CD4-positive, alpha-beta T cell treated with Interleukin-4 for 1 hour (primary cell): Measurements from ENCODE around the gene NPHS1.
A peak's percentile ranks its signal among the peaks of the same experiment; 100 is the strongest.
"Not testable (repeated sequence)": the region's sequence is repeated elsewhere in the genome, so short reads cannot be mapped to it uniquely, and the experiment has no call there.

ENCODE experiments used
- DNase-seq, 2 donors: peaks; one replicate each; pipeline ENCODE4 v3.0.0-alpha.2; 2020 to 2022

NPHS1 gene

DNA sequence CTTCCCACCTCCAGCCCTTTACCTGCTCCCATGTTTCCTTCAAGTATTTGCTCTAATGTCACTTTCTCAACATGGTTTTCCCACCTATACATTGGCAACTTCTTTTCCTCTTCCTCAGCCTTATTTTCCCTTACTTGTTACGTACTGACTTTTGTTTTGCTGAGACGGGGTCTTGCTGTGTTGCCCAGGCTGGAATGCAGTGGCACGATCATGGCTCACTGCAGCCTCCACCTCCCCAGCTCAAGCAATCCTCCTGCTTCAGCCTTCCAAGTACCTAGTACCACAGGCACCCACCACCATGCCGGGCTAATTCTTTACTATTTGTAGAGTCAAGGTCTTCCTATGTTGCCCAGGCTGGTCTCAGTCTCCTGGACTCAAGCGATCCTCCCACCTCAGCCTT, 44.7 kb downstream of the NPHS1 start:
- no peak for DNase-seq

DNA sequence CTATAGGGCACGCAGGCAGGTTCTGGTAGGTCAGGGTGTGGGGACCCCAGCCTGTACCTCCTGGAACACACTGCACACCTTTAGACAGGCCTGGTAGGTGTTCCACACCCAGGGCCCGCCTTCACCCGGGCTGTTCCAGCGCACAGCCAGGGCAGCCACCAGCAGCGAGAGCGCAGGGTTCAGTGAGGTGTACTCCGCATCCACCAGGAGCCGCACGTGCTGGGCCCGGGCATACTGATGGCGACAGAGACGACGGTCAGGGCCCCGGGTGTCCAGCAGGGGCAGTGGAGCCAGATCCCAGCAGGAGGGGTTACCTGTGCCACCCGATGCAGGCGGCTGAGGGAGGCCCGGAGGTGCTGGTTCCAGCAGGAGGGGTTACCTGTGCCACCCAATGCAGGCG, 45.7 kb downstream of the NPHS1 start:
- no peak for DNase-seq

DNA sequence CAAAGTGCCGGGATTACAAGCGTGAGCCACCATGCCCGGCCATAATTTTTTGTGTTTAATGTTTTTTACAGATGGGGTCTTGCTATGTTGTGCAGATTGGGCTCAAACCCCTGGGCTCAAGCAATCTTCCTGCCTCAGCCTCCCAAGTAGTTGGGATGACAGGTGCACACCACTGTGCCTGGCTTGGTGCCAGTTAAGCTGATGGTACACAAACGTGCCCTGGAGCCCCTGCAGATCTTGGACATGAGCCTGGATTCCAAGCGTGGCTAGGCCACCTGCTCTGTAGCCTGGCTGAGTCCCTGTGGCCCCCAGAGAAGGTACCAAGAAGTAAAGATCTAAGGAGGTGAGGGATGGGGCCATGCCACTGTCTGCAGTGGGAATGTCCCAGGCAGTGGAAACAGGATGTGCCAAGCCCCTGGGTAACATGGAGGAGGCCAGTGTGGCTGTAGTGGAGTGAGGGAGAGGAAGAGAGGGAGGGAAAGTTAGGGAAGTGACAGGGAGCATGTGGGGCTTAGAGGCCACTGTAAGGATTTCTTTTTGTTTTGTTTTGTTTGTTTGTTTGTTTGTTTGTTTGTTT, 46.7 kb downstream of the NPHS1 start:
- DNase-seq, result no peak

- no peak for DNase-seq
Observed at GRCh38 chr19:35801828-35802227, 50.5 kb downstream of the NPHS1 start.

GRCh38 chr19:35797663-35798062, 54.6 kb downstream of the NPHS1 start:
- DNase-seq, result no peak

DNA sequence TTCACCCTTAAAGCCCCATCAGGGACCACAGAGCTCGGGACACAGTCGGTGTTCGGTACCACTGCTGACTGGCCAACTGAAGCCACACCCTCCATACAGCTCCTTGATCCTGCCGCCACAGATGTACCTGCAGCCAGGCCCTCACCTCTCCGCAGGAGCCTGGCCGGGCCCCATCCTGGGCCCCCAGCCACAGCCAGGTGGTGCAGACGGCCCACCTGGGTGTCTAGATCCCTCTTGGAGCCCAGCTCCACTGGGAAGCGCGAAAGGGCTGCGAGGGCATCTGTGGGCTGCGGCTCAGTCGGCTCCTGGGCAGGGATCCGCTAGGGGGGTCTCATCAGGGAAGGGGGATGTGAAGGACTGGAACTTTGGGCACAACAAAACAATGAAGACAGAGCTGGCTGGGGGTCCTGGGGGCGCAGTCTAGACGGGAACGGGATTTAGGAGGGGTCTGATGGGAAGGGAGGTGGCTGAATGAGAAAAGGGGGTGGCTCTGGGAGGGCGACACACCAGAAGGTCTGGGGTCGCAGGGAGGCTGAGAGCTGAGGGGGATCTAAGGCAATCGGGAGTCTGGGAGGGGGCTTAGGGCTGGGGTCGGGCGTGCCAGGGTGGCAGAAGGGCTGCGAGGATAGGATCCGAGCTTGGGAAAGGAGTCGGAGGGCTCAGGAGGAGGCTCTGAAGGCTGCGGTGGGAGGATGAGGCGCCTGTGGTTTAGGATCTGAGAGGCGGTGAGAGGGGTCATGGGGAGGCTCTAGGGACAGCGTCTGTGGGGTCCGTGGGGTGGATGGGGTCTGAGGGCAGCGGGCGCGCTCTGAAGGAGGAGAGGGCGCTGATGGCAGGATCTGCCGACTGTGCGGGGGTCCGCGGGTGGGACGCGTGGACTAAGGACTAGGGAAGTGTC, 55.4 kb downstream of the NPHS1 start:
- no peak for DNase-seq

GRCh38 chr19:35795564-35795963, 56.7 kb downstream of the NPHS1 start:
- not testable (repeated sequence) for DNase-seq

DNA sequence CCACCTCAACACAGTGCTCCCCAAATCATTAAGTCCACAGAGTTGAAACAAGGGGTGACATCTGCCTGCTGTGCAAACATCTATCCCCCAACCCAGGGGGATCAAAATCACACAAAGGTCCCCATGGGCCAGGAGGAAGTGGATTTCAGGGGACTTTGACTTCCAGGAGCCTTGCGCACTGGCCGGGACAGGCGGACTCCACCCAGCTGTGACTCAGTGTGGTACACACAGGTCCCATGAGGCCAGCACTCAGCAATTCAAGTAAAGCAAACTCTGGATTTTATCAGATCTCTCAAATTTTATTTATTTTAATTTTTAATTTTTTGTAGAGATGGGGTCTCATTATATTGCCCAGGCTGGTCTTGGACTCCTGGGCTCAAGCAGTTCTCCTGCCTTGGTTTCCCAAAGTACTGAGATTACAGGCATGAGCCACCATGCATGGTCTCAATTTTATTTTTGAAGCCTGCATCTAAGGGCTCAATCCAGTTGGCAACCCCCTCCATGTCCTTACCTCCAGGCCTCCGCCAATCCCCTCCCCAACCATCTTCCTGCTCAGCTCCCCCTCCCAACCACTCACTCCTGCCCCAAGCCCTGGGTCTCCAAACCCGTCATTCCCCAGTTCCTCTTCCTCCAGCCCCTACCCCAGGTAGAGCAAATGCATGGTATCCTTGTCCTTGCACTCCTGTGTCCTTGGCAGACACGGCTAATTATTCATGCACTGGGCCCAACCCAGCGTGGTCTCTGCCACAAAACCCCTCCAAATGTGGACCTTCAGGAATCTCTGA, 58.7 kb downstream of the NPHS1 start:
- DNase-seq, result no peak

DNA sequence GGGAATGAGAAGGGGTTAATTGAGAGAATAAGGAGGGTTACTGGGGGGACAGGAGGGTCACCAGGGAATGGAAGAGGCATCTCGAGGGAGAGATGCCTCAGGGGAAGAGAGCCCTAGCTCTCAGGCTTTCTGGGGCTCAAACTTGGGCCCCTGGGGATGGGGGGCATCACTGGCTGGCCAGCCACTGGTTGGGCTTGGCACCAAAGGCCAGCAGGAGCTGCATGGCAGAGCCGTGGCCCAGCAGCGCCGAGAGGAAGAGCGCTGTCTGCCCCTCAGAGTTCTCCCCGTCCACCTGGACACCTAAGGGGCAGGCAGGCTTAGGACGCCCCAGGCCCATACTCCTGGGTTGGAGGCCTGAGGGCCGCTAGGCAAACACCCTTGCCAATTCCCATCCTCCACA, 59.4 kb downstream of the NPHS1 start:
- no peak for DNase-seq

DNA sequence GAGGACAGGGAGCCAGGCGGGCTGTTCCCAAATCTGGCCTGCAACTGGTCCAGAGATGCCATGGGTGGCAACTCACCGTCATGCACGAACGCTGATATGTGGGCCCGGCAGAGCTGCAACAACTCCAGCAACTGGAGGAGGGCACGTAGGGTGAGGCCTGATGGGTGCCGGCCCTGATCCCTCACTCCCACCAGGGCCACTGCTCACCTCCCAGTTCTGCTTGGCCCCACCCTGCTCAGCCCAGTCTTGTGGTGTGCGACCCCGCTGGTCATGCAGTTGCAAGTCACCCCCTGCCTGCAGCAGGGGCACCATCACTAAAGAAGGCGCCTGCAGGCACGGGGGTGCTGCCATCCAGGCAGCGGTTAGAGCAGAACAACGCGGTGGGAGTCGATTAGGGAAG, 60.0 kb downstream of the NPHS1 start:
- DNase-seq, result no peak

DNA sequence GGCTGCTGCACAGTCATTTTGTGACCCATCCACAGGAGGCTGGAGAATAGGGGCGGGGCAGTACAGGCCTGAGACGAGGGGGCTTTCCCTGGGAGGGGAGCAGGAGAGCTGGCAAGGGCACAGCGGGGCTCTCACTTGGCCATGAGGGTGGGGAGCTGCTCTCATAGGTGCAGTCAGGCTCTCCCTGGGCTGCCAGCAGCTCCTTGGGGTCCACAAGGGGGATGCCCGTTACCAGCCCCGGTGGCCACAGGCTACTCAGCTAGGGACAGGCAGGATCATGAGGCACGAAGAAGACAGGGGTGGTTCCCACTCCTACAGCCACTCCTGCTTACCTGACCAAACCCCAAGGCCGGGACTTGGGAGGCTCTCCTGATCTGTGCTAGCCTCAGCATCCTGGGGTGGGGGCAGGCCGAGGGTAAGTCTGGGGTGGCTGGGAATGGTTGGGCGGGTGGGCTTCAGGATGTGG, 60.5 kb downstream of the NPHS1 start:
- DNase-seq, result no peak

DNA sequence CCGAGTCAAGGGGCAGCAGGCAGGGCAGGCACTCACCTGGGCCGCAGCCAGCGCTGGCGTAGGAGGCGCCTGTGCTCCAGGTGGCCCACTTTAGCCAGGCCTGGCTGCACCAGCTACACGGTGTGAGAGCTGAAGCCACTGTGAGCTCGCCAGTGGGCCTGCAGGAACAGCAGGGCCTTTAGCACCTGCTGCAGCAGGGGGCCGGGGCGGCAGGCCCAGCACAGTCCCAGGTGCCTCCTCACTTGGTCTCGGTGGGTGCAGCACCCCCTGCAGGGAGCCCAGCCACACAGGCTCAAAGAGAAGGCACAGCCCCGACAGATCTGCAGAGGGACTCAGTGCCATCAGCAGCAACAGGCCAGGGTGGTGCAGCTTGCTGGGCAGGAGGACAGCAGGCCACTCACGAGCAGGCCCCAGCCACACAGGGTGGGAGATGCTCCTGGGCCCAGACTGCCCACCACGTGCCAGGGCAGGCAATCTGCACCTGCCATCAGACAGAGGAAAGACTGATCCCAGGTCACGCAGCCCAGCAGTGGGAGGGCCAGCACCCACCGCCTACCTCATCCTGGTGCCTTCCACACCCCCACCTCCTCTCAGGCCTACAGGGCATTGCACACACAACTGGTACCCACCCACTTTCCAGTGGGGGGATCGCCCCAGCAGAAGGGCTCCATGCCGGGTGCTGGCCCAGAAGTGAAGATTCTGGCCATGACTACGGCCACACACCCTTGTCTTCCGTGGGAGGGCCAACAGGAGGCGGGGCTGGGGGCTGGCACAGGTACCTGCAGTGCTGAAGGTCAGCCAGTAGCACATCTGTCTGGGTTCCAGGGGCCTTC, 61.1 kb downstream of the NPHS1 start:
- peak in 1 of 2 donors; percentile 7 for DNase-seq

DNA sequence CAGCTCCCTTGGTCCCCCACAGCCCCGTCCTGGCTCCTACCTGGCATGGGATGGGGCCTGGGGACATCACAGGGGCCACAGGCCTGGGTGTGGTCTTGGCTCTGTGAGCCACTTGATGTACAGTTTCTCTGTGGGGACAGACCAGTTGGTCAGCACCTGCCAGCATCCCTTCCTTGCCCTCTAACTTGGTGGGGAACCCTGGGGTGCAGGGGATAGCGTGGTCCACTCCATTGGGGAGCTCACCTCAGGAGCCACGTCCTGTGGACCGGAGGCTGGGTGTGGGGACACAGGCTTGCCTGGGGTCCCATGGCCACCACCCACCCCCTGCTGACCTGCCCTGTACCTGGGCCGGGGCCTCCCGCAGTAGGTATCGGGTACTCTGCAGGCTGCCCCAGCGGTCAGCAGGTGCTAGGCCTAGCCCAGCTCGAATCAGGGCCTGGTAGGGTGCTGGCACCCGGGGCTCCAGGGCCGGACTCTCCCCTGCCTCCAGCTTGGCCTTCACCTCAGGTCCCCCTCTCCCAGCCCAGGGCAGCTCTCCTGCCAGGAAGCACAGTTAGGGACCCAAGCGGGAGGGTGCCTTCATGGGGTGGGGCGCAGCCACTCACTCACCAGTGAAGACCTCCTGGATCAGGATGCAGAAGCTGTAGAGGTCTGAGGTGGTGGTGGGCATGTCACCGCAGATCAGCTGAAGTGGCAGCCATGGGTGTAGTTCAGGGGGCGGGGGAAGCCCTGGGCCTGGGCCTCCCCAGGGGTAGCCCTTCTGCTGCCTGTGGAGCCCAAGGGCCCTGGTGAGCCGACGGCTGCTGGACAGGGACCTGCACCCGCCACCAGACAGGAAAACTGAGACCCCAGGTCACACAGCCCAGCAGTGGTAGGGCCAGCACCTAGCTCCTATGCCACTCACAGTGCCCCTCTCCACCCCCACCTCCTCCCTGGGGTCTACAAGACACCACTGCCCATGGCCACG, 62.0 kb downstream of the NPHS1 start:
- DNase-seq, result no peak

GRCh38 chr19:35789195-35789977, 62.9 kb downstream of the NPHS1 start:
- no peak for DNase-seq

GRCh38 chr19:35788205-35788960, 63.9 kb downstream of the NPHS1 start:
- no peak for DNase-seq

DNA sequence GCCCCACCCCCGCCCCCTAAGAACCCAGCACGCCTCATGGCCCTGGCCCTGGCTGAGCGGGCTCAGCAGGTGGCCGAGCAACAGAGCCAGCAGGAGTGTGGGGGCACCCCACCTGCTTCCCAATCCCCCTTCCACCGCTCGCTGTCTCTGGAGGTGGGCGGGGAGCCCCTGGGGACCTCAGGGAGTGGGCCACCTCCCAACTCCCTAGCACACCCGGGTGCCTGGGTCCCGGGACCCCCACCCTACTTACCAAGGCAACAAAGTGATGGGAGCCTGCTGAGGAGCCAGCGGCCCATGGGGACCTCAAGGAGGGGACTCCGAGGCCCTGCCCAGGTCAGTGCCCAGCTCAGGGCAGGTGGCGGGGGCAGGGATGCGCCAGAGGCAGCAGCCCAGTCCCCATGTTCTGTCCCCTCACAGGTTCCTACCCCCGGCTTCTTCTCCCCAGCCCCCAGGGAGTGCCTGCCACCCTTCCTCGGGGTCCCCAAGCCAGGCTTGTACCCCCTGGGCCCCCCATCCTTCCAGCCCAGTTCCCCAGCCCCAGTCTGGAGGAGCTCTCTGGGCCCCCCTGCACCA, 65.0 kb downstream of the NPHS1 start:
- DNase-seq, result no peak

- DNase-seq, result no peak
Observed at GRCh38 chr19:35786299-35787160, 65.8 kb downstream of the NPHS1 start.

DNA sequence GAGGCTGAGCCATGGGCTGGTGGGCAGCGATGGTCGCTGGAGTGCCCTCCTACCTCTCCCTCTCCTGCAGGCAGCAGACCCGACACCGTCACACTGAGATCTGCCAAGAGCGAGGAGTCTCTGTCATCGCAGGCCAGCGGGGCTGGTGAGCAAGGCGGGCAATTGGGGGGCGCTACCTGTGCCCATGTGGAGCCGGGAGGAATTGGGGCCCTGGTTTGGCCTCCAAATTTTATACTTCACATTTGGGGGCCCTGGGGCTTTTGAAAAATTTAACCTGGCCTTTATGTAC, 67.0 kb downstream of the NPHS1 start:
- DNase-seq, result no peak
